GM12878 (cell line): ENCODE results near the gene C9orf153. TPM values are rescaled to one million over a fixed set of nuclear protein-coding genes. Genes with fewer than 3 reads are reported as not detected.

ENCODE experiments used
- ATAC-seq: fragments of 200-7000 bp; cut with Tn5 transposase; 3 replicates; pipeline ENCODE4 v1.9.1; 2020; ENCODE audit warnings: mild to moderate bottlenecking, moderate library complexity
- BruUV-seq: library from RNA; stranded (reverse); fragments of 400-500 nt; replicated peaks from 2 replicates; lab custom pipeline; 2021; lab: Mats Ljungman, UMichigan
- CTCF ChIA-PET: fragments of 300-600 bp; sonication (Branson Sonifier 250); formaldehyde crosslinking; extraction: SDS; loops from one replicate; lab custom pipeline; 2021; ENCODE audit warnings: inconsistent platforms; lab: Yijun Ruan, JAX
- POLR2A ChIA-PET: fragments of 350-600 bp; formaldehyde crosslinking; extraction: SDS; loops from one replicate; lab custom pipeline; 2021; ENCODE audit warnings: inconsistent platforms; lab: Charles Lee
- RAD21 ChIA-PET: fragments of 300-600 bp; sonication (Branson Sonifier 250); formaldehyde crosslinking; loops from one replicate; lab custom pipeline; 2023; ENCODE audit warnings: antibody characterized with exemption; ENCODE audit not compliant: unreplicated experiment; lab: Charles Lee
- SMC1A ChIA-PET: fragments of 300-600 bp; sonication (Branson Sonifier 250); formaldehyde crosslinking; loops from one replicate; lab custom pipeline; 2023; ENCODE audit not compliant: unreplicated experiment, uncharacterized antibody; lab: Charles Lee
- DNase-seq: peaks from one replicate; pipeline ENCODE4 v3.0.0-alpha.2; 2011; ENCODE audit warnings: low read depth, low spot score
- FAIRE-seq: peaks from 3 replicates; lab custom pipeline; 2011; peaks lifted over from hg19 to GRCh38; lab: Jason Lieb, UNC
- H2AFZ ChIP-seq: 2 replicates; pipeline ENCODE4 v1.6.0; 2011; ENCODE audit warnings: low read depth, low read length, control low read depth; ENCODE audit not compliant: control insufficient read depth
- H3K27ac ChIP-seq: 2 replicates; pipeline ENCODE4 v1.5.1; 2011; ENCODE audit warnings: control low read depth; ENCODE audit not compliant: control insufficient read depth, insufficient read depth
- H3K27me3 ChIP-seq, 2 experiments: replicated peaks in 1 of 2; 2 replicates each; pipeline versions ENCODE4 v1.6.0 to v1.6.1; 2011; ENCODE audit warnings: low read length in 1 of 2; ENCODE audit not compliant: control insufficient read depth in 2 of 2, insufficient read depth in 2 of 2
- H3K36me3 ChIP-seq, 2 experiments: 2 replicates each; pipeline ENCODE4 v1.5.1; 2011; ENCODE audit warnings: low read length in 1 of 2; ENCODE audit not compliant: control insufficient read depth in 2 of 2, insufficient read depth in 2 of 2
- H3K4me1 ChIP-seq: 2 replicates; pipeline ENCODE4 v1.6.1; 2011; ENCODE audit warnings: mild to moderate bottlenecking, low read length, moderate library complexity, mixed read lengths; ENCODE audit not compliant: control insufficient read depth, insufficient read depth
- H3K4me2 ChIP-seq: 2 replicates; pipeline ENCODE4 v1.6.0; 2011; ENCODE audit warnings: control low read depth; ENCODE audit not compliant: control insufficient read depth, insufficient read depth
- H3K4me3 ChIP-seq: fragments of 200-600 bp; sonication (generic); 2 replicates; pipeline ENCODE4 v1.5.1; 2016
- H3K79me2 ChIP-seq: 2 replicates; pipeline ENCODE4 v1.6.0; 2011; ENCODE audit warnings: low read length; ENCODE audit not compliant: control insufficient read depth, insufficient read depth
- H3K9ac ChIP-seq: 2 replicates; pipeline ENCODE4 v1.8.0; 2011; ENCODE audit warnings: low read length, control low read depth, mixed read lengths; ENCODE audit not compliant: control insufficient read depth, insufficient read depth
- H3K9me3 ChIP-seq: replicated peaks from 3 replicates; pipeline ENCODE4 v1.5.1; 2011; ENCODE audit warnings: mild to moderate bottlenecking, low read length; ENCODE audit not compliant: control insufficient read depth, insufficient read depth
- H4K20me1 ChIP-seq: 2 replicates; pipeline ENCODE4 v1.6.0; 2011; ENCODE audit not compliant: control insufficient read depth, insufficient read depth
- BCL3 ChIP-seq: IDR thresholded peaks from 2 replicates; pipeline ENCODE4 v1.6.1; 2011; ENCODE audit warnings: borderline replicate concordance, low read depth, mild to moderate bottlenecking, moderate library complexity, low read length; ENCODE audit not compliant: insufficient read depth, poor library complexity, severe bottlenecking
- GABPA ChIP-seq: IDR thresholded peaks from 2 replicates; pipeline ENCODE4 v1.6.1; 2014; ENCODE audit warnings: antibody characterized with exemption, low read depth, mild to moderate bottlenecking, inconsistent platforms
- KAT2A ChIP-seq: conservative IDR thresholded peaks from 2 replicates; pipeline ENCODE4 v1.6.1; 2011; ENCODE audit warnings: low read depth, low read length; ENCODE audit not compliant: control insufficient read depth
- MTA2 ChIP-seq: fragments of 450-650 bp; IDR thresholded peaks from 2 replicates; pipeline ENCODE4 v1.6.1; 2016; ENCODE audit warnings: low read depth, mild to moderate bottlenecking, moderate library complexity
- NFYB ChIP-seq: IDR thresholded peaks from 2 replicates; pipeline ENCODE4 v1.6.1; 2011; ENCODE audit warnings: low read depth, mild to moderate bottlenecking, low read length, improper control_type of control experiment, moderate library complexity; ENCODE audit not compliant: insufficient read depth
- NRF1 ChIP-seq: conservative IDR thresholded peaks from 2 replicates; pipeline ENCODE4 v1.6.1; 2011; ENCODE audit warnings: mild to moderate bottlenecking, low read depth, low read length, improper control_type of control experiment
- SMC3 ChIP-seq: IDR thresholded peaks from 2 replicates; pipeline ENCODE4 v1.6.1; 2011; ENCODE audit warnings: low read length, improper control_type of control experiment, borderline replicate concordance
- ZSCAN29 ChIP-seq: fragments of 450-650 bp; IDR thresholded peaks from 2 replicates; pipeline ENCODE4 v1.6.1; 2017; ENCODE audit warnings: mild to moderate bottlenecking, moderate library complexity
- WGBS: methylation state at CpG from one replicate; pipeline ENCODE4 v1.1.6; 2016; ENCODE audit warnings: low lambda C conversion rate; ENCODE audit not compliant: insufficient replicate concordance, insufficient coverage; ENCODE audit errors: missing lambda C conversion rate; 5-methylcytosine and 5-hydroxymethylcytosine counted together
- in situ Hi-C: fragments of 300-500 bp; cut with MboI; formaldehyde crosslinking; loops from 9 replicates; pipeline ENCODE4 v1.14.3; 2018; ENCODE audit warnings: mixed read lengths
- intact Hi-C: fragments of 100-400 bp; cut with micrococcal nuclease; formaldehyde crosslinking; loops from one replicate; pipeline ENCODE4 v1.14.2; 2022; ENCODE audit not compliant: unreplicated experiment
- polyA plus RNA-seq, 11 experiments: library from polyadenylated mRNA; depleted of rRNA in 4 of 11; unstranded in 6 of 11; stranded (reverse) in 5 of 11; fragments of >200 nt; fragmentation: Nextera tagmentation in 4 of 11; fragmentation: Illumina TruSeq in 1 of 11; extraction: Ambion mirVana in 4 of 11; extraction: Trizol in 1 of 11; gene quantifications; 1 replicate in 1 of 11; 2 replicates in 10 of 11; pipeline versions ENCODE4 v1.2.1 to v1.2.3, GENCODE V29; 2011 to 2016; ENCODE audit warnings: inconsistent platforms in 2 of 11, missing spikeins in 2 of 11, low read depth in 1 of 11
- total RNA-seq, 4 experiments: library from RNA; depleted of rRNA in 3 of 4; stranded (reverse); fragments of >200 nt in 3 of 4; fragmentation: Illumina TruSeq in 1 of 4; extraction: Trizol in 1 of 4; gene quantifications; 2 replicates each; pipeline versions ENCODE4 v1.2.1 to v1.2.3, GENCODE V29; 2013 to 2021

C9orf153 gene
- total and polyA plus RNA-seq, 10 of the 15 experiments (the other 5 are each of a cell fraction or from before 2014, with no cell fraction given), result 0.03 to 1.2 (median 0.18) TPM; not detected in 1

GRCh38 chr9:86184138-86184524, 75.3 kb downstream of the C9orf153 start (continued):
- TF ChIP-seq BCL3 (no peak), ZSCAN29 (no peak)
- TF ChIP-seq, all 136 proteins: peak for 0

- SMC1A ChIA-PET, result interaction anchor here (0.9 kb wide), 1 partner anchor 148 kb away, joined by 3 read pairs; no protein-coding TSS in a partner anchor
These were observed 76.0 kb downstream of the C9orf153 start for GRCh38 chr9:86183229-86184137.

More at GRCh38 chr9:86183229-86184137, 76.0 kb downstream of the C9orf153 start:
- intact Hi-C loops (no loop called here), in situ Hi-C loops (no loop called here)
- no peaks in the 10 kb centered on the region for H4K20me1 ChIP-seq
- no peak for FAIRE-seq
- H3K4me3 ChIP-seq, result no peak overlapping the region
- no peak for ATAC-seq
- CTCF ChIA-PET, result interaction anchor here (0.7 to 3.2 kb wide), 2 partner anchors 19 to 250 kb away, joined by 3 to 9 read pairs; no protein-coding TSS in a partner anchor
- no peaks in the 10 kb centered on the region for H3K36me3 ChIP-seq
- H3K27ac ChIP-seq, result no peak overlapping the region
- TF ChIP-seq KAT2A, result no peak
- TF ChIP-seq MTA2, result no peak
- no peak for TF ChIP-seq NFYB
- no peak for TF ChIP-seq GABPA
- TF ChIP-seq SMC3, result no peak
- no peak for TF ChIP-seq NRF1
- RAD21 ChIA-PET, result no interaction called here
- no peaks in the 10 kb centered on the region for H3K27me3 ChIP-seq
- H3K79me2 ChIP-seq, result no peaks in the 10 kb centered on the region
- H3K4me2 ChIP-seq, result no peak overlapping the region
- no peak for DNase-seq
- no peaks in the 10 kb centered on the region; the same call in 2 of the 3 replicates for H3K9me3 ChIP-seq
- H3K4me1 ChIP-seq, result no peaks in the 10 kb centered on the region
- no TSS peak for BruUV-seq
- 79% methylated on average over 1 of the region's 1 CpG for WGBS
- no peak overlapping the region for H2AFZ ChIP-seq
- POLR2A ChIA-PET, result no interaction called here
- H3K9ac ChIP-seq, result no peak overlapping the region
